Measurements from ENCODE around the gene TMEM219. TPM values are rescaled to one million over a fixed set of nuclear protein-coding genes. Genes with fewer than 3 reads are reported as not detected.

The TMEM219 gene
- polyA plus RNA-seq, 1 of the 3 experiments (the other 2 are of a cell fraction), result 101 TPM

DNA sequence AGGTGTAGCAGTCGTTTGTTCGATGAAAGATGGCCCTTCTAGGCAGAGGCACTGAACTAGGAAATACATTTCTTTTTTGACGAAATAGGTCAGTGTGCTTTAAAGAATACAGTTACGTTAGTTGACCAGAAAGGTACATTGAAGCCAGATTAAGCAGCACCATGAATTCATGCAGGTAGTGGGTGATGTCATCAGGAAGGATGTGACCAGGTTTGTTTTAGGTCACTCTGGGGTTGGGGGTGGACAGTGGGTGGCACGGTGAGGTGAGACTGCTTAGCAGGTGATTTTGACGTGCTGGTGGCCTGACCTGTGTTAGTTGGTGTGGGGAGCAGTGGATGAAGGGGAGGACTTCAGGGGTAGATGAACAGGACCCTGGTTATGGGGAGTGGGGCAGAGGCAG is 37.7 kb downstream of the TMEM219 start:
- Histone ChIP-seq H3K9me3 (no peaks in the 10 kb centered on the region), H3K4me1 (ENCODE audit: control insufficient read depth in 1 of 2, insufficient read depth in 2 of 2, low read depth in 1 of 2, low read length in 1 of 2) (peaks cover 0 to 12% of the 10 kb centered on the region in 2 experiments; a peak in 1 of 4 replicates), H3K79me2 (ENCODE audit: insufficient read depth) (peaks cover 19% of the 10 kb centered on the region; the same call in 1 of the 2 replicates), H2AFZ (ENCODE audit: low read depth) (no peak overlapping the region), H3K9me2 (no peaks in the 10 kb centered on the region), H4K20me1 (ENCODE audit: insufficient read depth) (no peaks in the 10 kb centered on the region), H3F3A (replicated peaks; ENCODE audit: insufficient read depth) (no peaks in the 10 kb centered on the region), H3K4me2 (no peak overlapping the region), H3K27ac (ENCODE audit: low read depth in 2 of 2, low read length in 1 of 2) (no peak overlapping the region), H3K9ac (no peak overlapping the region), H3K27me3 (ENCODE audit: insufficient read depth) (no peaks in the 10 kb centered on the region), H3K4me3 (ENCODE audit: low read depth in 2 of 2, low read length in 1 of 2) (no peak overlapping the region), H3K36me3 (replicated peaks in 1 of 2; ENCODE audit: control insufficient read depth in 1 of 2, insufficient read depth in 2 of 2, low read length in 1 of 2) (peaks cover 5 to 13% of the 10 kb centered on the region in 2 experiments)
- 90% methylated on average over 6 of the region's 6 CpGs for WGBS (ENCODE audit: low lambda C conversion rate)
- DNase-seq, result no peak
- ChIA-PET CTCF (no interaction called here), POLR2A (interaction anchor here (1.1 kb wide), 1 partner anchor 73 kb away, joined by 3 read pairs; no protein-coding TSS in a partner anchor)
- TF ChIP-seq JUND (IDR thresholded peaks at IDR 0.05) (no peak), MXI1 (IDR thresholded peaks at IDR 0.05; ENCODE audit: low read depth, low read length) (no peak), RXRA (IDR thresholded peaks at IDR 0.05; ENCODE audit: borderline replicate concordance, low read depth) (no peak), TEAD4 (IDR thresholded peaks at IDR 0.05; ENCODE audit: borderline replicate concordance, insufficient read depth) (no peak), SMC3 (IDR thresholded peaks at IDR 0.05; ENCODE audit: low read depth, low read length) (no peak), FOSL2 (IDR thresholded peaks at IDR 0.05; ENCODE audit: borderline replicate concordance, low read depth) (no peak), MEF2A (IDR thresholded peaks at IDR 0.05; ENCODE audit: borderline replicate concordance, low read depth) (no peak), RFX5 (IDR thresholded peaks at IDR 0.05; ENCODE audit: low read length) (no peak), CHD2 (IDR thresholded peaks at IDR 0.05; ENCODE audit: low read length, partially characterized antibody) (no peak)
- TF ChIP-seq, protein P1, sequence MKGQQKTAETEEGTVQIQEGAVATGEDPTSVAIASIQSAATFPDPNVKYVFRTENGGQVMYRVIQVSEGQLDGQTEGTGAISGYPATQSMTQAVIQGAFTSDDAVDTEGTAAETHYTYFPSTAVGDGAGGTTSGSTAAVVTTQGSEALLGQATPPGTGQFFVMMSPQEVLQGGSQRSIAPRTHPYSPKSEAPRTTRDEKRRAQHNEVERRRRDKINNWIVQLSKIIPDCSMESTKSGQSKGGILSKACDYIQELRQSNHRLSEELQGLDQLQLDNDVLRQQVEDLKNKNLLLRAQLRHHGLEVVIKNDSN (IDR thresholded peaks at IDR 0.05; ENCODE audit: borderline replicate concordance, low read depth), result no peak

- no peaks in the 10 kb centered on the region for H3F3A ChIP-seq (replicated peaks; ENCODE audit: insufficient read depth)
- peaks cover 5 to 14% of the 10 kb centered on the region in 2 experiments for H3K36me3 ChIP-seq (replicated peaks in 1 of 2; ENCODE audit: control insufficient read depth in 1 of 2, insufficient read depth in 2 of 2, low read length in 1 of 2)
- H3K9ac ChIP-seq, result no peak overlapping the region
- no peak overlapping the region for H3K4me3 ChIP-seq (ENCODE audit: low read depth in 2 of 2, low read length in 1 of 2)
- no peak overlapping the region for H3K4me2 ChIP-seq
- 90% methylated on average over 26 of the region's 33 CpGs for WGBS (ENCODE audit: low lambda C conversion rate)
- H4K20me1 ChIP-seq (ENCODE audit: insufficient read depth), result no peaks in the 10 kb centered on the region
- H2AFZ ChIP-seq (ENCODE audit: low read depth), result no peak overlapping the region
- CTCF ChIA-PET, result interaction anchor here (1.2 kb wide), 1 partner anchor 31 kb away, joined by 6 read pairs; no protein-coding TSS in a partner anchor
- DNase-seq, result no peak
- H3K79me2 ChIP-seq (ENCODE audit: insufficient read depth), result peaks cover 19% of the 10 kb centered on the region; the same call in 1 of the 2 replicates
- H3K27ac ChIP-seq (ENCODE audit: low read depth in 2 of 2, low read length in 1 of 2), result no peak overlapping the region
- no peaks in the 10 kb centered on the region for H3K9me2 ChIP-seq
- no peaks in the 10 kb centered on the region for H3K9me3 ChIP-seq
- no peaks in the 10 kb centered on the region for H3K27me3 ChIP-seq (ENCODE audit: insufficient read depth)
- H3K4me1 ChIP-seq (ENCODE audit: control insufficient read depth in 1 of 2, insufficient read depth in 2 of 2, low read depth in 1 of 2, low read length in 1 of 2), result peaks cover 0 to 5% of the 10 kb centered on the region in 2 experiments; a peak in 1 of 4 replicates
- POLR2A ChIA-PET, result interaction anchor here (1.3 kb wide), 1 partner anchor 9 kb away, joined by 3 read pairs; no protein-coding TSS in a partner anchor
- TF ChIP-seq CTCF (IDR thresholded peaks at IDR 0.05), result no peak
- TF ChIP-seq, protein P2, sequence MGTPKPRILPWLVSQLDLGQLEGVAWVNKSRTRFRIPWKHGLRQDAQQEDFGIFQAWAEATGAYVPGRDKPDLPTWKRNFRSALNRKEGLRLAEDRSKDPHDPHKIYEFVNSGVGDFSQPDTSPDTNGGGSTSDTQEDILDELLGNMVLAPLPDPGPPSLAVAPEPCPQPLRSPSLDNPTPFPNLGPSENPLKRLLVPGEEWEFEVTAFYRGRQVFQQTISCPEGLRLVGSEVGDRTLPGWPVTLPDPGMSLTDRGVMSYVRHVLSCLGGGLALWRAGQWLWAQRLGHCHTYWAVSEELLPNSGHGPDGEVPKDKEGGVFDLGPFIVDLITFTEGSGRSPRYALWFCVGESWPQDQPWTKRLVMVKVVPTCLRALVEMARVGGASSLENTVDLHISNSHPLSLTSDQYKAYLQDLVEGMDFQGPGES (IDR thresholded peaks at IDR 0.05; ENCODE audit: low read depth, low read length), result no peak
- TF ChIP-seq, protein P3, sequence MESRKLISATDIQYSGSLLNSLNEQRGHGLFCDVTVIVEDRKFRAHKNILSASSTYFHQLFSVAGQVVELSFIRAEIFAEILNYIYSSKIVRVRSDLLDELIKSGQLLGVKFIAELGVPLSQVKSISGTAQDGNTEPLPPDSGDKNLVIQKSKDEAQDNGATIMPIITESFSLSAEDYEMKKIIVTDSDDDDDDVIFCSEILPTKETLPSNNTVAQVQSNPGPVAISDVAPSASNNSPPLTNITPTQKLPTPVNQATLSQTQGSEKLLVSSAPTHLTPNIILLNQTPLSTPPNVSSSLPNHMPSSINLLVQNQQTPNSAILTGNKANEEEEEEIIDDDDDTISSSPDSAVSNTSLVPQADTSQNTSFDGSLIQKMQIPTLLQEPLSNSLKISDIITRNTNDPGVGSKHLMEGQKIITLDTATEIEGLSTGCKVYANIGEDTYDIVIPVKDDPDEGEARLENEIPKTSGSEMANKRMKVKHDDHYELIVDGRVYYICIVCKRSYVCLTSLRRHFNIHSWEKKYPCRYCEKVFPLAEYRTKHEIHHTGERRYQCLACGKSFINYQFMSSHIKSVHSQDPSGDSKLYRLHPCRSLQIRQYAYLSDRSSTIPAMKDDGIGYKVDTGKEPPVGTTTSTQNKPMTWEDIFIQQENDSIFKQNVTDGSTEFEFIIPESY (IDR thresholded peaks at IDR 0.05; ENCODE audit: borderline replicate concordance, low read depth), result no peak
- TF ChIP-seq, protein P4, sequence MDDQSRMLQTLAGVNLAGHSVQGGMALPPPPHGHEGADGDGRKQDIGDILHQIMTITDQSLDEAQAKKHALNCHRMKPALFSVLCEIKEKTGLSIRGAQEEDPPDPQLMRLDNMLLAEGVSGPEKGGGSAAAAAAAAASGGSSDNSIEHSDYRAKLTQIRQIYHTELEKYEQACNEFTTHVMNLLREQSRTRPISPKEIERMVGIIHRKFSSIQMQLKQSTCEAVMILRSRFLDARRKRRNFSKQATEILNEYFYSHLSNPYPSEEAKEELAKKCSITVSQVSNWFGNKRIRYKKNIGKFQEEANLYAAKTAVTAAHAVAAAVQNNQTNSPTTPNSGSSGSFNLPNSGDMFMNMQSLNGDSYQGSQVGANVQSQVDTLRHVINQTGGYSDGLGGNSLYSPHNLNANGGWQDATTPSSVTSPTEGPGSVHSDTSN (IDR thresholded peaks at IDR 0.05), result no peak
- no peak for TF ChIP-seq FOXJ3 (CRISPR knock-in tag; IDR thresholded peaks at IDR 0.05)
- TF ChIP-seq TEAD4 (IDR thresholded peaks at IDR 0.05; ENCODE audit: borderline replicate concordance, insufficient read depth), result no peak
- no peak for TF ChIP-seq MXI1 (IDR thresholded peaks at IDR 0.05; ENCODE audit: low read depth, low read length)
- no peak for TF ChIP-seq EZH2phosphoT487 (IDR thresholded peaks at IDR 0.05; ENCODE audit: borderline replicate concordance, low read depth)
- no peak for TF ChIP-seq EP300 (IDR thresholded peaks at IDR 0.05; ENCODE audit: borderline replicate concordance in 1 of 2, low read depth in 1 of 2, low read length in 1 of 2)
- TF ChIP-seq SIN3A (IDR thresholded peaks at IDR 0.05; ENCODE audit: borderline replicate concordance, low read depth, low read length), result no peak
These were observed 39.1 kb downstream of the TMEM219 start for GRCh38 chr16:30000735-30001631.

Measured in SK-N-SH (cell line).